ENCODE measurements around the gene NTN4.

GRCh38 chr12:95764848-95765247 lies 25.7 kb downstream of the NTN4 start:
- TF ChIP-seq CTCF (conservative IDR thresholded peaks at IDR 0.05) = no peak
- no peak for TF ChIP-seq ZFX (IDR thresholded peaks at IDR 0.05)
